HG02870 (cell line): ENCODE data around the gene SNRPA1.

Source experiments
- ATAC-seq: cut with Tn5 transposase; IDR thresholded peaks from one replicate; pipeline ENCODE4 v1.9.1; 2021; ENCODE audit warnings: mild to moderate bottlenecking, moderate library complexity; ENCODE audit not compliant: unreplicated experiment

Gene SNRPA1

GRCh38 chr15:101244036-101244781 lies 50.8 kb downstream of the SNRPA1 start:
- no peak for ATAC-seq

GRCh38 chr15:101243420-101243819 lies 51.6 kb downstream of the SNRPA1 start:
- no peak for ATAC-seq

GRCh38 chr15:101242999-101243336 lies 52.1 kb downstream of the SNRPA1 start:
- no peak for ATAC-seq

- peak; percentile 74 for ATAC-seq
Measured at GRCh38 chr15:101242160-101242998, 52.7 kb downstream of the SNRPA1 start.

GRCh38 chr15:101240358-101240757 lies 54.7 kb downstream of the SNRPA1 start:
- ATAC-seq, result no peak

- ATAC-seq, result no peak
Measured at GRCh38 chr15:101239724-101240136, 55.3 kb downstream of the SNRPA1 start.

GRCh38 chr15:101237251-101237650 lies 57.8 kb downstream of the SNRPA1 start:
- ATAC-seq, result no peak

- ATAC-seq, result no peak
Measured at GRCh38 chr15:101233651-101234280, 61.3 kb downstream of the SNRPA1 start.

- no peak for ATAC-seq
Measured at GRCh38 chr15:101232677-101233076, 62.4 kb downstream of the SNRPA1 start.
